HAP-1 (cell line): ENCODE data around the gene WDR64.
A peak's percentile ranks its signal among the peaks of the same experiment; 100 is the strongest.
"Not testable (repeated sequence)": the region's sequence is repeated elsewhere in the genome, so short reads cannot be mapped to it uniquely, and the experiment has no call there.

ENCODE experiments used
- DNase-seq, 2 experiments: peaks; one replicate each; pipeline ENCODE4 v3.0.0-alpha.2; 2016 to 2020; ENCODE audit warnings: low spot score in 2 of 2
- H3K27me3 ChIP-seq: fragments of 250-450 bp; sonication (Bioruptor Pico); 2 replicates; pipeline ENCODE4 v1.5.1; 2020; ENCODE audit warnings: low read depth, mild to moderate bottlenecking, moderate library complexity
- H3K36me3 ChIP-seq: fragments of 250-450 bp; sonication (Bioruptor Pico); replicated peaks from 2 replicates; pipeline ENCODE4 v1.5.1; 2020; ENCODE audit warnings: mild to moderate bottlenecking
- H3K4me1 ChIP-seq: fragments of 250-450 bp; sonication (Bioruptor Pico); 2 replicates; pipeline ENCODE4 v1.5.1; 2020; ENCODE audit warnings: mild to moderate bottlenecking
- H3K4me3 ChIP-seq: fragments of 250-450 bp; sonication (Bioruptor Pico); 2 replicates; pipeline ENCODE4 v1.5.1; 2020; ENCODE audit warnings: mild to moderate bottlenecking, moderate library complexity
- H3K9me3 ChIP-seq: fragments of 250-450 bp; sonication (Bioruptor Pico); 2 replicates; pipeline ENCODE4 v1.5.1; 2020; ENCODE audit warnings: mild to moderate bottlenecking, moderate library complexity
- in situ Hi-C: fragments of 300-500 bp; cut with MboI; formaldehyde crosslinking; loops from 3 replicates; pipeline ENCODE4 v1.14.3; 2020; ENCODE audit warnings: low sequenced_read_pairs, inconsistent platforms, mixed read lengths

The WDR64 gene

GRCh38 chr1:241733899-241734298, 81.8 kb downstream of the WDR64 start:
- no peak for DNase-seq
- in situ Hi-C loops: no loop called here
- Histone ChIP-seq H3K4me3 (no peak overlapping the region), H3K36me3 (no peaks in the 10 kb centered on the region), H3K4me1 (peaks cover 10% of the 10 kb centered on the region), H3K27me3 (no peaks in the 10 kb centered on the region), H3K9me3 (no peaks in the 10 kb centered on the region)

GRCh38 chr1:241734533-241734932, 82.5 kb downstream of the WDR64 start:
- in situ Hi-C loops: no loop called here
- H3K4me3 ChIP-seq: no peak overlapping the region
- DNase-seq: no peak
- no peaks in the 10 kb centered on the region for H3K27me3 ChIP-seq
- H3K36me3 ChIP-seq: no peaks in the 10 kb centered on the region
- peaks cover 10% of the 10 kb centered on the region for H3K4me1 ChIP-seq
- H3K9me3 ChIP-seq: no peaks in the 10 kb centered on the region

GRCh38 chr1:241735493-241735926, 83.4 kb downstream of the WDR64 start:
- in situ Hi-C loops, H3K9me3 ChIP-seq, H3K27me3 ChIP-seq, H3K36me3 ChIP-seq, DNase-seq, H3K4me3 ChIP-seq: not testable (repeated sequence)
- peaks cover 10% of the 10 kb centered on the region for H3K4me1 ChIP-seq

DNA sequence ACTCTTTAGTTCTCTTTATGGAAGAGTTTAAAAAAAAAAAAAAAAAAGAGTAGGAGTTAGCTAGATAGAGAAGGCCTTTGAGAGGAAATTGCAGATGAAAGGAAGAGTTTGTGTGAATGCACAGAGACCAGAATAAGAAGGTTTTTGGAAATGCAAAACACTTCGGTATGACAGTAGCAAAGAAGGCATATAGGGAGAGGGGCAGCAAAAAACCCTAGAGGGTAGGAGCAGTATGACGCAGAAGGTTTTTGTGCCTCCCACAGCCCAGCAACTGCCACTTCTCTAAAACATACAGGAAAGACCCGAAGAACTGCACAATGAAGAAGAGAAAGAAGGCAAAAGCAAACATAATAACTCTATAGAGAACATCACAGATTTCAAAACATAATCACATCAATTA, 84.3 kb downstream of the WDR64 start:
- Histone ChIP-seq H3K36me3 (no peaks in the 10 kb centered on the region), H3K4me1 (peaks cover 10% of the 10 kb centered on the region), H3K4me3 (no peak overlapping the region), H3K9me3 (no peaks in the 10 kb centered on the region), H3K27me3 (no peaks in the 10 kb centered on the region)
- in situ Hi-C loops: no loop called here
- peak; percentile 10 to 42 for DNase-seq

DNA sequence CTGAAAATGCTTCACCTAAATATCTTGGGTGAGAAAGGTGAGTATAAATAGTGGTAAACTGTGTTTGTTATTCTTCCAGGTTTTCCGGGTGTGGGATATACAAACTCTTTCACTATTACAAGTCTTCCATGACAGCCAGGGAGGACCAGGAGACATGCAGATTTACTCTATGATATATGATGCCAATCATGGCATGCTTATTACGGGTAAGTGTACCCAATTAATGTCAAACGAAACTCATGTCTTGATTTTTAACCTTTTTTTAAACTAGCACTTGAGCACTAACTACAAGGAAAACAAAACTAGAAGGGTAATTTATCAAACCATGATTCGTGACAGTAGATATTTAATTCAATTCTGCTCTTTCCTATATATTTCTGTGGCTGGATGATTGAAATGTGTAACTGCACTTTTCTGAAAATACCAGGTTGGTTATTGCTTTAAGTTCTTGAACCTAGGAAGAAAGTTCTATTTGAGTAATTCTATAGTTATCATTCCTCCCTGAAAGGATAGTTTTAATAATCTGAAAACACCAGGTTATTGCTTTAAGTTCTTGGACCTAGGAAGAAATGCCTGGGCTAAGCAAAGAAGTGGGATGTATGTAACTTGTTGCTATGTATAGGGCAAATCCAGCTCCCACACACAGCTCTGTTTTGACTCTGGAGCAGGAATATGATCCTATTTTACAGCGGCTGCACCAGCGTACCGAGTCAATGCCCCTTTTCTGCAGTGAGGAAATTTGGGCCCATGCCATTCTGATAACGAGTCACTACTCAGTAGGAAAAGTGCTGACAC, 86.4 kb downstream of the WDR64 start:
- DNase-seq: no peak
- Histone ChIP-seq H3K9me3 (no peaks in the 10 kb centered on the region), H3K4me1 (peaks cover 10% of the 10 kb centered on the region), H3K4me3 (no peak overlapping the region), H3K27me3 (no peaks in the 10 kb centered on the region), H3K36me3 (no peaks in the 10 kb centered on the region)
- in situ Hi-C loops: no loop called here

DNA sequence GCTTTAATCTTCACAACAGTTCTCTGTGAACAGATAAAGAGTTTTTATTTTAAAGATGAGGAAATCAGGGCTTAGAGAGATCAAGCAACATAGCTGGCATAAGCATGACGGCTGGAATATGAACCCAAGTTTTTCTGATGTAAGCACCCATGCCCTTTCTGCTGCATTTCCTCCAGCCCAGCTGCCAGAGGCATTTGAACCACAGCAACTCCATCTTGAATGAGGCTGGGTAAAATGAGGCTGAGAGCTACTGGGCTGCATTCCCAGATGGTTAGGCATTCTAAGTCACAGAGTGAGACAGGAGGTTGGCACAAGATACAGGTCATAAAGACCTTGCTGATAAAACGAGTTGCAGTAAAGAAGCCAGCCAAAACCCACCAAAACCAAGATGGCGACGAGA, 90.0 kb downstream of the WDR64 start:
- in situ Hi-C loops: no loop called here
- Histone ChIP-seq H3K4me1 (peaks cover 4% of the 10 kb centered on the region), H3K4me3 (no peak overlapping the region), H3K27me3 (no peaks in the 10 kb centered on the region), H3K36me3 (no peaks in the 10 kb centered on the region), H3K9me3 (no peaks in the 10 kb centered on the region)
- DNase-seq: no peak

DNA sequence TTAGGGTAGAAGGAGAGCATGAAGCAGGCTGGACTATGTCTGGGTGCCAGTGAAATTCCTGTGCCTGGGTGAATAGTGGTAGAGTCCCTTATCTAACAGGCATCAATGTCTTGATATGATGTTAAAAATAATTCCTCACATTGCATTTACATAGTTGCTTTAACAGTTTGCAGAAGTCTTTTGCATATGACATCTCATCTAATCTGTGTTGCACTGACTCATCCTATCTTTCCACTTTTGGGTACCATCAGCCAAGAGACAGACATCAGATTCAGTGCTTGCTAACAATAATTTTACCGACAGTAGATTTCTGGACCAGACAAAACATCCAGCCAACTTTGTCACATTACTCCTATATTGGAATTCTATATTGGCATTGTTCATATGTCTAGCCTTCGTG, 92.5 kb downstream of the WDR64 start:
- DNase-seq: no peak
- H3K27me3 ChIP-seq: no peaks in the 10 kb centered on the region
- H3K4me1 ChIP-seq: peaks cover 8% of the 10 kb centered on the region
- H3K4me3 ChIP-seq: no peak overlapping the region
- in situ Hi-C loops: no loop called here
- H3K9me3 ChIP-seq: no peaks in the 10 kb centered on the region
- no peaks in the 10 kb centered on the region for H3K36me3 ChIP-seq

- Histone ChIP-seq H3K27me3 (no peaks in the 10 kb centered on the region), H3K9me3 (no peaks in the 10 kb centered on the region), H3K36me3 (no peaks in the 10 kb centered on the region), H3K4me1 (peaks cover 8% of the 10 kb centered on the region), H3K4me3 (no peak overlapping the region)
- no peak for DNase-seq
- in situ Hi-C loops: no loop called here
These were observed 95.9 kb downstream of the WDR64 start for GRCh38 chr1:241747992-241748391.

GRCh38 chr1:241749041-241749944, 97.2 kb downstream of the WDR64 start:
- no peak for DNase-seq
- in situ Hi-C loops: no loop called here
- Histone ChIP-seq H3K36me3 (no peaks in the 10 kb centered on the region), H3K9me3 (no peaks in the 10 kb centered on the region), H3K4me3 (no peak overlapping the region), H3K27me3 (no peaks in the 10 kb centered on the region), H3K4me1 (peaks cover 8% of the 10 kb centered on the region)

GRCh38 chr1:241749945-241750695, 98.0 kb downstream of the WDR64 start:
- H3K36me3 ChIP-seq: no peaks in the 10 kb centered on the region
- no peak overlapping the region for H3K4me3 ChIP-seq
- no peaks in the 10 kb centered on the region for H3K9me3 ChIP-seq
- H3K4me1 ChIP-seq: peaks cover 8% of the 10 kb centered on the region
- no peaks in the 10 kb centered on the region for H3K27me3 ChIP-seq
- in situ Hi-C loops: no loop called here
- DNase-seq: no peak

DNA sequence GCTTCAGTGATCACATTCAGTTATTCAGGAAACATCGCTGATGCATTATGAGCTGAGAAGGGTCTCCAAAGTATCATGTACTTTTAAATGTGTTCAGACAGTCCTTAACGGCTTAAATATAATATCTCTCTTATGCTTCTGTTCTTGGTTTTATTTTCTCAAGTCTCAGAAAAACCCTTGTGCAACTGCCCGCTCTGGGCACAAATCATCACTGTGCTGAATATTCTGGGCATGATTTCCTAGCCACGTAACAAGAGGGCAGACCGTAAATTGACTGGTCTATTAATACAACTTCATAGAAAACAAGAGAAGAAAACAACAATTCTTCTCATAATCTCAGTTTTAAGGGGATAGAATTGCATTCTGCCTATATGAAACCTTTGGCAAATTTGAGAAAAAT, 99.4 kb downstream of the WDR64 start:
- H3K36me3 ChIP-seq: no peaks in the 10 kb centered on the region
- peaks cover 8% of the 10 kb centered on the region for H3K4me1 ChIP-seq
- in situ Hi-C loops: no loop called here
- H3K4me3 ChIP-seq: no peak overlapping the region
- H3K27me3 ChIP-seq: no peaks in the 10 kb centered on the region
- DNase-seq: no peak
- peaks cover 2% of the 10 kb centered on the region; the same call in 1 of the 2 replicates for H3K9me3 ChIP-seq

DNA sequence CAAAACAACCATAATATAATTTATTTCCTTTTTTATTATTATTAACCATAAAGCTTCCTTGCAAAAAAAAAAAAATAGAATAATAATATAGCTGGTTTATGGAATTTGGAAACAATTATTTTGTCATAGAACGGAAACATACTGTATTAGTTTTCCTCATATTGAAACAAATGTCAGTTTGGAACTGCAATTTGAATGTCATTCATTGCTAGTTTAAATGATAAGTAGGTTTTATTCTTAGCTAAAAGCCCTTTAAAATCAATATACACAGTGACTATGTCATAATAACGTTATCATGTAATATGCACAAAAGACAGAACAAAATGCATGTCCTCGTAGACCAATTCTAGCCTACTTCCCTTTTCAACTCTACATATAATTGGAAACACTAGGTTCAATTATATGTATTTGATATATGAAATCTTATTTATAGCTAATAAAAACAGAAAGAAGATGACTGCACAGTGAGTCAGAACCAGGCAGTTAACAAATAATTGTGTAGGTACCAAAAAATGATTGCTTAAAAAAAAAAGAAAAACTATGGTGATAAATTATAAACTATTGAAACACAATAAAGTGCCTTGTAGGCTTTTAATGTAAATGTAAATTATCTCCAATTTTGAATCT, 110.7 kb downstream of the WDR64 start:
- no peak for DNase-seq
- in situ Hi-C loops: no loop called here
- no peaks in the 10 kb centered on the region for H3K4me1 ChIP-seq
- no peaks in the 10 kb centered on the region for H3K36me3 ChIP-seq
- H3K27me3 ChIP-seq: no peaks in the 10 kb centered on the region; the same call in 1 of the 2 replicates
- no peaks in the 10 kb centered on the region for H3K9me3 ChIP-seq
- H3K4me3 ChIP-seq: no peak overlapping the region

- no peak for DNase-seq
- H3K27me3 ChIP-seq: no peaks in the 10 kb centered on the region; the same call in 1 of the 2 replicates
- in situ Hi-C loops: no loop called here
- H3K36me3 ChIP-seq: no peaks in the 10 kb centered on the region
- no peak overlapping the region for H3K4me3 ChIP-seq
- H3K9me3 ChIP-seq: no peaks in the 10 kb centered on the region
- no peaks in the 10 kb centered on the region for H3K4me1 ChIP-seq
These were observed 113.3 kb downstream of the WDR64 start for GRCh38 chr1:241765390-241765789.
